Measurements from ENCODE around the gene HRH3. TPM values are rescaled to one million over a fixed set of nuclear protein-coding genes. Genes with fewer than 3 reads are reported as not detected.

HRH3 gene
- total RNA-seq, 1 donor from 2014 or later, result 0.52 TPM

DNA sequence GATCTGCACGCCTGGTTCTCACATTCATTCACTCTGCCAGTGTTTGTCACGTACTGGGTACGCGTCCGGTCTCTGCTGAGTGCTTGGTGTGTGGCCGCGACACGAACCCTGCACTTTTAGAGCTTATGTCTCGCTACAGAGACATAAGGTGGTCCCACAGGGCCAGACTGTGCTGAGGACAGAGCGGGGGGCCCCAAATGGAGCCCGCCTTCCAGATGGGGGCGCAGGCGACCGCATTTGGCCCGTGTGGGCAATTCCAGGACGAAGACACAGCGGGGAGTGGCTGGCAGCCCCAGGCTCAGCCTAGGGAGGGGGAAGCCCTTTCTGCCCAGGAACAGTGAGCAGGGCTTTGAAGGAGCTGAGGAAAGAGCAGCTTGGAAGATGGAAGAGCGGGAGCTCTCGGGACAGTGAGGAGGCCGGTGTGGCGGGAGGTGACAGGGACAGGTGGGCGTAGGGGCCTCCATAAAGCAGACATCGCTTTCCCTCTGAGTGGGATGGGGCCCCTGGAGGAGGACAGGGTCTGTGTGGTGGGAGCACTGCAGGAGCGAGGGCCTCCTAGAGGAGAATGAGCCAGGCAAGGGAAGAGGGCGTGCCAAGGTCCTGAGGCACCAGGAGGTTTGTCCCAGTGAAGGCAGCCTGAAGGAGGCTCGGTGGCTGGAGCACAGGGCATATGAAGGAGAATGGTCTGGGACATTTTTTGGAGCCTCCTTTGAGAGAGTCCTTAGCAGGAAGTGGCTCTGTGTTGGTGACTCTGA, 45.0 kb downstream of the HRH3 start:
- Histone ChIP-seq H3K36me3 (ENCODE audit: control insufficient read depth in 3 of 3, insufficient read depth in 3 of 3, low read length in 3 of 3) (peaks cover 20 to 29% (median 21%) of the 10 kb centered on the region in 3 donors), H3K4me3 (ENCODE audit: low read length in 3 of 3) (no peak overlapping the region), H3K27ac (ENCODE audit: low read depth, low read length) (no peak overlapping the region), H3K27me3 (ENCODE audit: control insufficient read depth in 3 of 3, insufficient read depth in 3 of 3, low read length in 3 of 3) (no peaks in the 10 kb centered on the region), H3K4me1 (ENCODE audit: control insufficient read depth in 3 of 3, insufficient read depth in 3 of 3, low read length in 3 of 3) (no peaks in the 10 kb centered on the region), H3K9ac (ENCODE audit: low read depth in 1 of 3, low read length in 3 of 3) (no peak overlapping the region), H3K9me3 (ENCODE audit: control insufficient read depth in 3 of 3, low read length in 3 of 3) (no peaks in the 10 kb centered on the region)

DNA sequence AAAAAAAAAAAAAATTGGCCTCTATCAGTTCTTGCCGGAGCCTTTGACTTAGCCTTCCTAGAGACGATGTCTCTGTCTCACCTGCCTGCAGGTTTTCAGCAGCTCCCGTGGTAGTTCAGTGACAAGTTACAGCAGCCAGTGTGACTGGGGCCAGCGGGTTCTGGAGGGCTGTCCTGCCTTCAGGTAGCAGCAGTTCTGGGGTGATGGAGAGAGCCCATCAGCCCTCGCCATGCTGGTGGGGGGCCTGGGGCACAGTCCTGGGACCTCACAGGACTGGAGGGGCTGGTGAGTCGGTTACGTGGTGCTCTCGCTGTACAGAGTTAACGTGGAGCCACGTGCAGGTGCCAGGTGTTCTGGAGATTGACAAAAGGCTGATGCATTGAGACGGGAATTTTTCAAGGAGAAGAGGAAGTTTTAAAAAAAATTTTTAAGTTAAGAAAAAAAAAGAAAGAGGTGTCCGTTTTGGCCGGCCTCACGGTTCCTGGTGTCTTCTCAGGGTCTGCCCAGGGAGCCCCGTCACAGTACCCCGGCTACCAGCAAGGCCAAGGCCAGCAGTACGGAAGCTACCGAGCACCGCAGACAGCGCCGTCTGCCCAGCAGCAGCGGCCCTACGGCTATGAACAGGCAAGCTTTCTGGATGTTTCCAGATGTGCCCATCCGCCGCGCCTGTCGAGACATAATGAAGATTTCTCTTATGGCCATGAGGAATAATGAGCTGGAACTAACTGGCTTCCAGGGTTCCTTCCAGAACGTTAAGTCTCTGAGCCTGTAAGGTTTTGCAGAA, 45.9 kb downstream of the HRH3 start:
- Histone ChIP-seq H3K9ac (ENCODE audit: low read depth in 1 of 3, low read length in 3 of 3) (no peak overlapping the region), H3K36me3 (ENCODE audit: control insufficient read depth in 3 of 3, insufficient read depth in 3 of 3, low read length in 3 of 3) (peaks cover 18 to 27% (median 21%) of the 10 kb centered on the region in 3 donors), H3K9me3 (ENCODE audit: control insufficient read depth in 3 of 3, low read length in 3 of 3) (no peaks in the 10 kb centered on the region), H3K4me1 (ENCODE audit: control insufficient read depth in 3 of 3, insufficient read depth in 3 of 3, low read length in 3 of 3) (no peaks in the 10 kb centered on the region), H3K4me3 (ENCODE audit: low read length in 3 of 3) (no peak overlapping the region), H3K27me3 (ENCODE audit: control insufficient read depth in 3 of 3, insufficient read depth in 3 of 3, low read length in 3 of 3) (no peaks in the 10 kb centered on the region), H3K27ac (ENCODE audit: low read depth, low read length) (no peak overlapping the region)

DNA sequence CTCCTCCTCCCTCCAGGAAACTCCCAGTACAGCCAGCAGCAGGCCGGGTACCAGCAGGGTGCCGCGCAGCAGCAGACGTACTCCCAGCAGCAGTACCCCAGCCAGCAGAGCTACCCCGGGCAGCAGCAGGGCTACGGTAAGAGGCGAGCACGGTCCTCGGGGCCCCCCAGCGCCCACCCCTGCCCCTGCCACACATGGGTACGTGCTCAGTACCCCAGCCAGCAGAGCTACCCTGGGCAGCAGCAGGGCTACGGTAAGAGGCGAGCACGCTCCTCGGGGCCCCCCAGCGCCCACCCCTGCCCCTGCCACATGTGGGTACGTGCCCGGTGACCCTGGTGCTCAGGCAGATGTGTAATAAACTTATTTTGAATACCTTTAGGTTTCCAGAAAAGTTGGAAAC, 47.4 kb downstream of the HRH3 start:
- peaks cover 0 to under 1% (median 0%) of the 10 kb centered on the region in 3 donors for H3K4me1 ChIP-seq (ENCODE audit: control insufficient read depth in 3 of 3, insufficient read depth in 3 of 3, low read length in 3 of 3)
- H3K36me3 ChIP-seq (ENCODE audit: control insufficient read depth in 3 of 3, insufficient read depth in 3 of 3, low read length in 3 of 3), result peaks cover 19 to 31% (median 24%) of the 10 kb centered on the region in 3 donors

DNA sequence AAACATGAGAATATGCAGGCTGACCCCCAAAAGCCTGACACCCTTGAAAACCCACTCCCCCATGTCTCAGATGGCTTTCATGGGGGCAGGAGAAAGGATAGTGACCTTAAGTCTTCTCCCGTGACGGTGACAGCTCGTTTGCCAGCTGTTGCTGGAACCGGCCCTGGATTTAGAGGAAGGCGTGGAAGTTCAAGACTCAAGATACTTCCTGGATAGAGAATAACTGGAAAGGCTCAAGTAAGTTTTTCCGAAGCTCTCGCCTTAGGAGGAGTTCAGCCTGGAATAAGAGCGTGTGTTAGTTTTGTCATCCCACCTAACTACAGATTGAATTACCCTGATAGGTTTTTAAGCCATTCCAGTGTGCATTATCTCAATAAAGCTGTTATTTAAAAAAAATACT, 48.8 kb downstream of the HRH3 start:
- H3K9ac ChIP-seq (ENCODE audit: low read depth in 1 of 3, low read length in 3 of 3), result no peak overlapping the region
- H3K4me1 ChIP-seq (ENCODE audit: control insufficient read depth in 3 of 3, insufficient read depth in 3 of 3, low read length in 3 of 3), result peaks cover 0 to 3% (median 0%) of the 10 kb centered on the region in 3 donors
- H3K27me3 ChIP-seq (ENCODE audit: control insufficient read depth in 3 of 3, insufficient read depth in 3 of 3, low read length in 3 of 3), result no peaks in the 10 kb centered on the region
- no peak overlapping the region for H3K4me3 ChIP-seq (ENCODE audit: low read length in 3 of 3)
- H3K36me3 ChIP-seq (ENCODE audit: control insufficient read depth in 3 of 3, insufficient read depth in 3 of 3, low read length in 3 of 3), result peaks cover 21 to 25% (median 24%) of the 10 kb centered on the region in 3 donors
- no peak overlapping the region for H3K27ac ChIP-seq (ENCODE audit: low read depth, low read length)
- H3K9me3 ChIP-seq (ENCODE audit: control insufficient read depth in 3 of 3, low read length in 3 of 3), result no peaks in the 10 kb centered on the region

More for the DNA sequence above, 47.4 kb downstream of the HRH3 start:
- Histone ChIP-seq H3K27ac (ENCODE audit: low read depth, low read length) (no peak overlapping the region), H3K9me3 (ENCODE audit: control insufficient read depth in 3 of 3, low read length in 3 of 3) (no peaks in the 10 kb centered on the region), H3K9ac (ENCODE audit: low read depth in 1 of 3, low read length in 3 of 3) (no peak overlapping the region), H3K4me3 (ENCODE audit: low read length in 3 of 3) (no peak overlapping the region), H3K27me3 (ENCODE audit: control insufficient read depth in 3 of 3, insufficient read depth in 3 of 3, low read length in 3 of 3) (no peaks in the 10 kb centered on the region)

DNA sequence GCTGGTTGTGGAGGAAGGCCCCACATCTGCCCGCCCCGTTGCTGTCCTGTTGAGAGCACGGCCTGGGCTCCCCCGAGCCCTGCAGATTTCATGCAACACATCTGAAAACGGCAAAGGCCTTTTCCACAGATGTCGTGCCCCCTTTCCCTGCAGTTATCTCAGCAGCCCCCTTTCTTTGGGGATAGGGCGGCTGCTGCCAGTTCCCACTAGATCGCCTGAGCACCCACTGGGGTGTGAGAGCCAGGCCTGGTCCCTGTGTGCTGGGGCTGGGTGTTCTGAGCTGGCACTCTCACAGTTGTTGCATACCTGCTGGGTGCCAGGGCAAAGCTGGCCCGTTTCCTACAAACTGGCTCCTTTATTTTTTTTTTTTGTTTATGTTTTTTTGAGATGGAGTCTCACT, 49.5 kb downstream of the HRH3 start:
- Histone ChIP-seq H3K4me3 (ENCODE audit: low read length in 3 of 3) (no peak overlapping the region), H3K4me1 (ENCODE audit: control insufficient read depth in 3 of 3, insufficient read depth in 3 of 3, low read length in 3 of 3) (peaks cover 0 to 3% (median 0%) of the 10 kb centered on the region in 3 donors), H3K27ac (ENCODE audit: low read depth, low read length) (no peak overlapping the region), H3K9ac (ENCODE audit: low read depth in 1 of 3, low read length in 3 of 3) (no peak overlapping the region), H3K27me3 (ENCODE audit: control insufficient read depth in 3 of 3, insufficient read depth in 3 of 3, low read length in 3 of 3) (no peaks in the 10 kb centered on the region), H3K36me3 (ENCODE audit: control insufficient read depth in 3 of 3, insufficient read depth in 3 of 3, low read length in 3 of 3) (peaks cover 23 to 30% (median 25%) of the 10 kb centered on the region in 3 donors), H3K9me3 (ENCODE audit: control insufficient read depth in 3 of 3, low read length in 3 of 3) (no peaks in the 10 kb centered on the region)

DNA sequence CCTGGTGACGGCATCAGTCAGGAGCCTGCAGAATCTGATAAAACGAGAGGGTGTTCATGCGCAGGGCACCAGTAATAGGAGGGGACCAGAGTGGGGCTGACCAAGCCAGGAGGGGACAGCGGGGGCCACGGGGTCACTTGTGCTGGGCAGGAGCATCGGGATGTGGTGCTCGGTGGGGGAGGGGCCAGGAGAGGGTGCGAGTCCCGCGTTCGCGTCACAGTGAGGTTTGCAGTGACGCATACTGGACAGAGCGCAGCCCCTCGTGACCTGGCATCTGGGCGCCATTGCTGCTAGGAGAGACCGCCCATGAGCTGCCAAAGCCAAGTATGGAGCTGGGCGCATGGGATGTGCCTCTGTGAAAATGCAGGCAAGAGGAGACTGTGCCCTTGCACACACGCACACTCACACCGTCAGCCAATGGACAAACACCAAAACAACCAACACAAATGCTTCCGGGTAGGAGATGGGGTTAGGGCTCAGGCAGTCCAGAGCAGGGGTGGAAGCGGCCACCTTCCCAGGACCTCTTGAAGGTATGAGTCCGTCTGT, 51.1 kb downstream of the HRH3 start:
- Histone ChIP-seq H3K36me3 (ENCODE audit: control insufficient read depth in 3 of 3, insufficient read depth in 3 of 3, low read length in 3 of 3) (peaks cover 30 to 39% (median 31%) of the 10 kb centered on the region in 3 donors), H3K27me3 (ENCODE audit: control insufficient read depth in 3 of 3, insufficient read depth in 3 of 3, low read length in 3 of 3) (no peaks in the 10 kb centered on the region), H3K4me1 (ENCODE audit: control insufficient read depth in 3 of 3, insufficient read depth in 3 of 3, low read length in 3 of 3) (peaks cover 0 to 3% (median 0%) of the 10 kb centered on the region in 3 donors), H3K9me3 (ENCODE audit: control insufficient read depth in 3 of 3, low read length in 3 of 3) (no peaks in the 10 kb centered on the region), H3K4me3 (ENCODE audit: low read length in 3 of 3) (no peak overlapping the region), H3K27ac (ENCODE audit: low read depth, low read length) (no peak overlapping the region), H3K9ac (ENCODE audit: low read depth in 1 of 3, low read length in 3 of 3) (no peak overlapping the region)

DNA sequence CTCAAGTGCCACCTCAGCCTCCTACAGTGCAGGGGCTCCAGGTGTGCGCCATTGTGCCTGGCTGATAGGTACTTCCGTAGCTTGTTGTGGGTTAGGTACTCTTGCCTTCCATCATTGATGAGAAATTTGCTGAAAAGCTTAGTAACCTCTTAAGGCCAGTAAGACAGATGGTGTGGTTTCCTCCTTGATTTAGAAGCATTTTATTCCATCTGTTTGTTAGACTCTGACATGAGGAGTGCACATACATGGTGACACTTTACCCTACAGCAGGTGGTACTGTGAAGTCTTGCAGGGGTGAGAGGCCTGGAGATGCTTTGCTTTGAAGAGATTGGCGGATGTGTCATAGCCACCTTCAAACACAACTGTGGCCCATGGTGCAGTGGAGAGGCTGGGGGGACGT, 52.0 kb downstream of the HRH3 start:
- peaks cover 0 to 3% (median 0%) of the 10 kb centered on the region in 3 donors for H3K4me1 ChIP-seq (ENCODE audit: control insufficient read depth in 3 of 3, insufficient read depth in 3 of 3, low read length in 3 of 3)
- no peaks in the 10 kb centered on the region for H3K27me3 ChIP-seq (ENCODE audit: control insufficient read depth in 3 of 3, insufficient read depth in 3 of 3, low read length in 3 of 3)
- no peak overlapping the region for H3K9ac ChIP-seq (ENCODE audit: low read depth in 1 of 3, low read length in 3 of 3)
- H3K9me3 ChIP-seq (ENCODE audit: control insufficient read depth in 3 of 3, low read length in 3 of 3), result no peaks in the 10 kb centered on the region
- no peak overlapping the region for H3K27ac ChIP-seq (ENCODE audit: low read depth, low read length)
- H3K36me3 ChIP-seq (ENCODE audit: control insufficient read depth in 3 of 3, insufficient read depth in 3 of 3, low read length in 3 of 3), result peaks cover 33 to 43% (median 34%) of the 10 kb centered on the region in 3 donors
- H3K4me3 ChIP-seq (ENCODE audit: low read length in 3 of 3), result no peak overlapping the region

DNA sequence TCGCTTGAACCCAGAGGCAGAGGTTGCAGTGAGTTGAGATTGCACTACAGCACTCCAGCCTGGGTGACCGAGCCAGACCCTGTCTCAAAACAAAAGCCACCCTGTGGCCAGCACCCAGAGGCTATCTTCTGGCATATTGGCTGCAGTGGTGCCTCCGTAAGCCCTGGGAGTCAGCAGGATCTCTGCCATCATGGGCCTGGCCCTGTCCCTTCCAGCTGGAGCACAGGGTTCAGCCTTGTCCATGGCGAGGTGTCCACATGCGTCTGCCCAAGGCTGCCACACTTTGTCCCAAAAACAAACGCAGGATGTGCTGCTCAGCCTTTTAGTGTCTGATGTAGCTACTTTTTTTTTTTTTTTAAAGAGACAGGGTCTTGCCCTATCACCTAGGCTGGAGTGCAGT, 52.6 kb downstream of the HRH3 start:
- Histone ChIP-seq H3K27ac (ENCODE audit: low read depth, low read length) (no peak overlapping the region), H3K4me3 (ENCODE audit: low read length in 3 of 3) (no peak overlapping the region), H3K9me3 (ENCODE audit: control insufficient read depth in 3 of 3, low read length in 3 of 3) (no peaks in the 10 kb centered on the region), H3K9ac (ENCODE audit: low read depth in 1 of 3, low read length in 3 of 3) (no peak overlapping the region), H3K27me3 (ENCODE audit: control insufficient read depth in 3 of 3, insufficient read depth in 3 of 3, low read length in 3 of 3) (no peaks in the 10 kb centered on the region), H3K36me3 (ENCODE audit: control insufficient read depth in 3 of 3, insufficient read depth in 3 of 3, low read length in 3 of 3) (peaks cover 39 to 49% (median 40%) of the 10 kb centered on the region in 3 donors), H3K4me1 (ENCODE audit: control insufficient read depth in 3 of 3, insufficient read depth in 3 of 3, low read length in 3 of 3) (peaks cover 0 to 3% (median 0%) of the 10 kb centered on the region in 3 donors)

DNA sequence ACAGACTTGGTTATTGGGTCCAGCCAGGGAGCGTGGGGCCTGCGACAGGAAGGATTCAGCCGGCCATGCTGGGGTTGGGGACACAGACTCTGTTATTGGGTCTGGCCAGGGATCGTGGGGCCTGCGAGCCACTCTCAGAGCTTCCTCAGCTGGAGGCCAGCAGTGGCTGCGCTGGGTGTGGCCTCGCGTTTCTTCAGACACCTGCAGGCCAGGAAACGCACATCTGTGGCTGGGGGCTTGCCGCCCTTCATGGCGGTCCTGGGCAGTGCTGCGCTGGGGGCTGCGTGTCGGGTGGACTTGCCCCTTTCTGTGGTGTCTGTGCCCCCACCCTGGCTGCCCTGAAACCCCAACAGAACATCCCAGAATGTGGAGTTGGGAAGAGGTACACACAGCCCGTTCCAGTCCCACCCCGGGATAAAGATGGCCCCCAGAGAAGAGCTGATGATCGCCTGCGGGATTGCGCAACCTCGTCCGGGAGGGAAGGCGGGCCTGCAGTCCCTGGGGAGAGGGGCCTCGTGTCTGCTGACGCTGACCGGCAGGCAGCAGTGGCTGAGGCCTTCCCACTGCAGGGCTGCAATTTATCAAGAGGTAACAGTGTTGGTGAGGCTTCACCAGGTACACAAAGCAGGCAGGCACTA, 54.2 kb downstream of the HRH3 start:
- Histone ChIP-seq H3K4me1 (ENCODE audit: control insufficient read depth in 3 of 3, insufficient read depth in 3 of 3, low read length in 3 of 3) (peaks cover 0 to 6% (median 0%) of the 10 kb centered on the region in 3 donors), H3K4me3 (ENCODE audit: low read length in 3 of 3) (no peak overlapping the region), H3K27ac (ENCODE audit: low read depth, low read length) (no peak overlapping the region), H3K9ac (ENCODE audit: low read depth in 1 of 3, low read length in 3 of 3) (no peak overlapping the region), H3K36me3 (ENCODE audit: control insufficient read depth in 3 of 3, insufficient read depth in 3 of 3, low read length in 3 of 3) (peaks cover 46 to 58% (median 52%) of the 10 kb centered on the region in 3 donors), H3K9me3 (ENCODE audit: control insufficient read depth in 3 of 3, low read length in 3 of 3) (no peaks in the 10 kb centered on the region), H3K27me3 (ENCODE audit: control insufficient read depth in 3 of 3, insufficient read depth in 3 of 3, low read length in 3 of 3) (no peaks in the 10 kb centered on the region)

Data from skeletal muscle tissue (tissue), 4 donors.